NCI-H1436 (cell line): Measurements from ENCODE around the gene ATXN7.

Source experiments
- DNase-seq: peaks from one replicate; lab custom pipeline; 2025; lab: John Stamatoyannopoulos, UW

Gene ATXN7

DNA sequence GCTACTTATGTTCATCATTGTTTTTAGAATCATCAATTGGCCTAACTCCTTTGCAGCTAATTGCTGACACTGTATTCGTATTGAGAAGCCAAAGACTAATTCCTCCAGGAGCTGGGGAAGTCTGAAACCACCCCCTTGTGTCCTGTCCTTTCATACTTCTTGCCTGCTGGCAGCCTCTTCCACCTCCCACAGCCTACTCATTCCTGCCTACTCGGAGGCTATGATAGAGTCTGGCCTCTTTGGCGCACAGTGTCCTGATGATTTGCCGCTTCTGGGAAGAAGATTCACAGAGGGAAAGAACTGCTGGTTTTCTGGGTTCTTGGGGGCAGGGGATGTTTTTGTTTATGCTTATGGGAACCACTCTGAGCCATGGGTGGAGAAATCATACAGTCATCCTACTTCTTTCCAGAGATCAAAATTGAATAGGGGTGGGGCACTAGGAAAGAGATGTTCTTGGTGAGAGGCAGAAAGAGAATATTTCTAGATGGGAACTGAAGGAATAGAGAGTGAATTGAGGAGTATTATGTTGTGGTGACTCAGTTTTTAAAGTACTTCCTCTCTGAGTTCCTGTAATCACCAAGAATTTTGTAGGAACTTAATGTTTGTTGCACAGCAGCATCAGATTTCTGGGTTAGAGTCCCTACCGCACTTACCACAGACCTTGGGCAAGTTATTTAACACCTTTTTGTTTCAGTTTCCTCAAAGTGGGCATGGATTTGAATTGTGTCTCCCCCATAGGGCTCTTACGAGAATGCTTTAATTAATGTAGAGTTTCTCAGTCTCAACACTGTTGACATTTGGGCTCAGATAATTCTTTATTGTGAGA lies 70.6 kb downstream of the ATXN7 start:
- DNase-seq = no peak

- no peak for DNase-seq
Observed at GRCh38 chr3:63936925-63937324, 73.3 kb downstream of the ATXN7 start.

DNA sequence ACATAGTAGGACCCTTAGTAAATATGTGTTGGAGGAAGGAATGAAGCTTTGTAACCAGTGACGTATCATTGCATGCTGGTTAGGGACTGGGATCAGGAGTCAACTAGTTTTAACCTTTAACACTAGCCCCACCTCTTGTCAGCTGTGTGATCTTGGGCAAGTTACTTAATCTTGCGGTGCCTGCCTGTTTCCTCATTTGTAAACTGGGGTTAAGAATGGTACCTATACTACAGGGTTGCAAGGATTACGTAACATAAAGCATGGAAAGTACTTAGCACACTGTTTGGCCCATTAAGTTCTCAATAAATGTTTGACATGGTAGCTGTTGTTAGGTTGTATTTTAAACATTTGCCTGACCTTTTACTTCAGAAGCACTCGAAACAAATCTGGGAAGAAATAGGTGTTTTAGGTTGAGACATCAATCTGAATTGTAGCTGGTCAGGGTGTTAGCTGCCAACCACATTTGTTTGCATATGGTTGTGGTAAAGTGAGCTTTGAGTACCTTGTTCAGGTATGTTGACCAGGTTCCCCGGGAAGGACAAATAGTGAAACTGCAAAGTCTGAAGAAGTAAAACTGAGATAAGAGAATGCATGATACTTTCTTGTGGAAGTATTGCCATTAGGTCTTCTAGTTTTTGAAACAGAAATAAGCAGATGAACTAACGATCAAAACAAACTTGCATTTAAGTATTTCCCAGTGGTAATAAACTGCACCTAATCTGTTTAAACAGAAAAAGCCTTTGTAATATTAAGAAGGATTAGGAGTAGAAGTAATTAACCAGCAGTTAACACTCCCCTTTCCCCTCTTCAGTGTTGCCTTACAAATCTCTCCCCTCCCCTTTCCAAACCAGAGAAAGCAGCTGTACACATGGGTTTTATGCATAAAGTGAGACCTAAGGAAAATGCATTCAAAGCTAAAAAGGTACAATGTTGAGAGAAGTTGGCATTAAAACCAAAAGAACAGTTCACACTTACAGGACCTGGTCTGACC lies 74.3 kb downstream of the ATXN7 start:
- DNase-seq = no peak

DNA sequence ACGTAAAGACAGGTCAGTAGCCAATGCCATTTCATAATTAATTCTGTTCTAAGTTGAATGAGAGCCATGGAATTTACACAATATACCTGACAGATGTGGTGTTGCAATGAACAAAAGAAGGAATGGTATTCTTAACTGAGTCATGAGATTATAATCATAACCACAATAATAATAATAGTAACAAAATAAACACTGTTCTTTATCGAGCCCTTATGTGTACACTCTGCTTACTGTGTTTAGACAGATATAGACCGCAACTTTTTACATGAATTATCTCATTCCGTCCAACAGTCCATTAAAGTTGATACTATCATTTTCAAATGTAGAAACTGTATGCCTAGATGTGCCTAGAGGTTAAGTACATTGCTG lies 76.7 kb downstream of the ATXN7 start:
- no peak for DNase-seq

DNA sequence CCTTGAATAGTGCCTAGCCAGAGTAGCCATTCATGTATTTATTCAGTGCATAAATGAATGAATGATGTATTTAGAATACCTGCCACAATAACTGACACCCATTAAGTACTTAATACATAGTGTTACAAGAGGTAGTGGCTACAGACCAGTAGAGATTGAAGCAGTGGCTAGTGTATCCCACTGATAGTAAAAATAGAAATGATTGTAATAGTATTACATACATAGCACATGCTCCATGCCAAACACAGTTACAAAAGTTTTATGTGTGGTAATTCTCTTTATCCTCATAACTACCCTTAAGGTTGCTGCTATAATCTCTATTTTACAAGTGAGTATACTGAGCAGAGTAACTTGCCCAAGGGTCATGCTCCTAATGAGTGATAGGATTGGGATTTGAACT lies 78.9 kb downstream of the ATXN7 start:
- DNase-seq = no peak

- no peak for DNase-seq
Observed at GRCh38 chr3:63943678-63944077, 80.0 kb downstream of the ATXN7 start.

DNA sequence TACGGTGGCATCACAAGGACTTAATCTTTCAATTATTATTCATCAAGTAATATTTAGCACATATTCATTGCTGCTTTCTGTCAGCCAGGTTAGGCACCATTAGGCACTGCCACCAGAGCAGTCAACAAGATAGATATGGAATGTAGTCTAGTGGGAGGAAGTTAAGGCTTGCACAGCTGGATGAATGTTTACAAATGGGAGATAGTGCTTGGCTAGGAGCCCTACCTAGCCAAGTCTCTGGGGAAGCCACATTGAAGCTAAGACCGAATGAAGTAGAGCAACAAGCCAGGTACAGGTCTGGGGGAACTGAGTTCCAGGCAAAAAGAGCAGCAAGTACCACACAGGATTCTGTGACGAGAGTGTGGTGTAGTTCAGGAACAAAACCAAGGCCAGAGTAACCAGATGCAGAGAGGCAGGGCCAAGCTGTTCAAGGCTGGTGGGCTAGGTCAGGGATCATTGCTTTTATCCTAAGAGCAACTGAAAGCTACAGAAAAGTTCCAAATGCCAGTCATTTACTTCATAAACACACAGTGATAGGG lies 82.0 kb downstream of the ATXN7 start:
- DNase-seq = no peak

DNA sequence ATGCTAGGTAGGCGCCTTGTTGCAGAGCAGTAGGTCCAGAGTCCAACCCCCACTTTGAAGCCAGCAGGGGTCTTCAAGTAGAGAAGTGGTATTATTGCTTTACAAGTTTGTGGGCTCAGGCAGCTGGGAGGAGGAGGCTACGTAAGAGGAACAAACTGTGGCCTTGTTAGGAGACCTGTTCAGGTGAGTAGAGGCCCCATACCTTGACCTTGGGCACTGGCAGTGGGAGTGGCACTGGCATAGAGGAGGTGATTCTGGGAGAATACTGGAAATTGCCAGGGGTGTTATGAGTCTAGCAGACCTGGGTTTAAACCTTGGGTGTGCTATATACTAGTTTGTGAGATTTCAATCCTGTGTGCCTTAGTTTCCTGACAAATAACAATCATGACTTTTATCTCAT lies 83.1 kb downstream of the ATXN7 start:
- no peak for DNase-seq

DNA sequence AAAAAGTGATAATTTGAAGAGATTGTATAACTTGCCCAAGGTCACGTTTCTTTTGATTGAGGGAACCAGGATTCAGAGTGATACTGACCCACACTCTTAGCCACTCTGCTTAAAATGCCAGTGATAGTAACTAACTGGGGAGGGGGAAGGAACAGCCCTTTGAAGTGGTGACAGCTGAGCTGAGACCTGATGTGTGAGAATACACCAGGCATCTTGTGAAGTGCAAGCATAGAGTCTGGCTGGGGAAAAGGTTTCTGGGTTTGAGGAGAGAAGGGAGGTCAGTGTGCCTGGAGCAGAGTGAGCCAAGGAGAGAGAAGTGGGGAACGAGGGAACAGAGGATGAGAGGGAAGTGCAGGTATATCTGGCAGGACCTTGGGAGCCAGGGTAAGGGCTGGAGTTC lies 83.9 kb downstream of the ATXN7 start:
- no peak for DNase-seq

DNA sequence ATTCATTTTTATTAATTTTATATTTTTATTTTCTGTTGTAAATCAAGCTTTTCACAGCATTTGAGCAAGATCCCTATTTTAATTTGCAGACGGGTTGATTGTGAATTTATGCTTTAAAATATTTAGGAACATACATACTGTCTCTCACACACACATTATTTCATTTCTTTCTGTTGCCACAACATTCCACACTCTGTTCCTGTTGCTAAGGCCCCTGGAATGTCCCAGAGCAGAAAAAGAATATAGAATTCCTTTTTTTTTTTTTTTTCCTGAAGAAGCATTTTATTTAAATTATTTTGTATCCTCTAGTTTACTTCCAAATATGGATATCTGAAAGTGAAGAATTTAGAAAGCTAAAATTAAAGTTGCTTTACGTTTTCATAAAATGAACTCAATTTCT lies 85.3 kb downstream of the ATXN7 start:
- DNase-seq = no peak

DNA sequence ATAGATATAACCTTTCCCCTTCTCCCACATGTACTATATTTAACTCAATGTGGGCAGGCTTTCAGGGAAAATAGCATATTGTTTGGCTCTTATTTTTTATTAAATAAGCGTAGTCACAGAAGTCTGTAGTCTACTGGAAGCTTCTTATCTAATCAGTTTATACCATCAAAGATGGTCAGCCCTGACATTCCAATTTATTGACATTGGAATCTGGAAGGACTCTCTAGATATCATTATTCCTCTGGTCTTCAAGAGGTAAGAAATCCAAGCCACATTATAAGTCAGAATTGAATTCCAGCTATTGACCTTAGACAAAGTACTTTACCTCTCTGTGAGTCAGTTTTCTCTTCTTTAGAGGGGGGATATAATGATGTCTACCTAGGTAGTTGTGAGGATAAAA lies 87.0 kb downstream of the ATXN7 start:
- DNase-seq = no peak

GRCh38 chr3:63951492-63952247 lies 88.0 kb downstream of the ATXN7 start:
- DNase-seq = no peak

GRCh38 chr3:63952248-63952594 lies 88.6 kb downstream of the ATXN7 start:
- DNase-seq = no peak

DNA sequence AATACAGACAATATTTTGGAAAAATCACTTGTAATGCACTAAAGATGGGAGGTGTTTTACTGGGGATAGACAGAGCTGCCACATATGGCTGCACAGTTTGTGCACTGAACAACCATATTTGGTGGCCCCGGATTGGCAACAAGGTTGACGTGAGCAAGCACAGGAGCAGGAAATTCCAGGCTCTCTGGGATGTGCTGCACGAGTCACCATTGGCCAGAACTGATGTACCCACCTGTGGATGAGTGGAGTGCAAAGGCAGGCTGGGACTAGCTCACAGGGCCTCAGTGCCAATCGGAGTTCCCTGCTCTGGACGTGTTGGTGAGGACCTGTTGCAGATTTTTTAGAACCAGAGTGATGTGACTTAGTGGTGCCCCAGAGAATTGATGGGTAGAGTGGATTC lies 90.5 kb downstream of the ATXN7 start:
- no peak for DNase-seq

GRCh38 chr3:63955036-63955650 lies 91.5 kb downstream of the ATXN7 start:
- no peak for DNase-seq

- DNase-seq = no peak
Observed at GRCh38 chr3:63955830-63956545, 92.3 kb downstream of the ATXN7 start.

- no peak for DNase-seq
Observed at GRCh38 chr3:63959146-63959545, 95.5 kb downstream of the ATXN7 start.

DNA sequence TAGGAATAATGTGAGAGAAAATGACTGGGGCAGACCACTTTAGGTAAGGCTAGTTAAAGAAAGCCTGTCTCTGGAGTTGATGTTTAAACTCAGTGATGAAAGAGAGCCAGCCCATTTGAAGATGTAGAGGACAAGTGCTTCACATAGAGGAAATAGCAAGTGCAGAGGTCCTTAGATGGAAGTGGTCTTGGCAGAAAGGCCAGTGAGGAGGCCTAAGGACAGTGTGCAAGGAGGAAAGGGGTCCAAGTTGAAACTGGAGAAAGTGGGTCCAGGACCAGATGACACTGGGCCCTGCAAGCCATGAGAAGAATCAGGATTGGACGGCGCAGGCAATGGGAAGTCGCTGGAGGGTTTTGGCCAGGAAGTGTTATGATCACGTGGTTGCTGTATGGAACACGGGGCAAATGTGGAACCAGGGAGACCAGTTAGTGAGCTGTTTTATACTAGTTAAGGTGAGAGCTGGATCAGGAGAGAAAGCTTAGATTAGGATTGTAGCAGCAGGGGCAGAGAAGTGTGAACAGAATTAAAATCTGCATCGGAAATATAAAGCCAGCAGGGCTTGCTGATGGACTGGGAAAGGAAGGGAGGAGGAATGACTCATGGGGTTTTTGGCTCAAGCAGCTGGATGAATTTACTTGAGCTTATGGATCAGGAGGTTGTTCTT lies 96.5 kb downstream of the ATXN7 start:
- no peak for DNase-seq

DNA sequence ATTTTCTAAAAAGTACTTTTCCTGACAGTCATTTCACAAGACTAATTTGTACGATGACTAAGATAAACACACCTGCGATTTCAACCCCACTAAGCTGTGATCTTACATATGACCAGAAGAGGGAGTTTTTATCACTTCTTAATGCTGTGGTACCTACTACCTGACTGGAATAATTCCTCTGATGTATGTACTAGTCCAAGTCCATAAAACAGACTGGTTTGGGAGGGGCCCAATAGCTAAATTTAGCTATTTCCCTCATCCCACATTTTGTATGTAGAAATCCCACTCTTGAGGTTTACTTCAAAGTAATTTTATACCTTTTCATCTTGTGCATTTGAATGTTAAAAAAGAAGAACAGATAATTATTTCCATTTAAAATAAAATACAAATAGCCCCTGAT lies 98.2 kb downstream of the ATXN7 start:
- no peak for DNase-seq

DNA sequence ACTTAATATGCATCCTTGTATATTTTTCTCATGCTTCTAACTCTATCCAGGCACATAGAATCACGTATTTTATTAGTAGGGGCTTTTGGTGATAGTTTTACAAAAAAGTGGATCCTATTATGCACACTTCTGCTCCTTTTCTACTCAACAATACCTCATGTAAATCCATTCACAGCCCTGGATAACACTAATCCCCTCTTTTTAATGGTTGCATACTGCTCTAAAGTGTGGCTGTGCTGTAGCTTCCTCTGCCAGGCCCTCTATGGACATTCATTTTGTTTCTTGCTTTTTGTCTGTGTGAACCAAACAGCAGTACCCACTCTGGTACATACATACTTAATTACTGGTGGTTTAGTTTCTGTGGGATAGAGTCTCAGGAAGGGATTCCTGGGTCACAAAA lies 99.8 kb downstream of the ATXN7 start:
- no peak for DNase-seq
